HG02798 (cell line): ENCODE data around the gene TXNDC17.
A peak's percentile ranks its signal among the peaks of the same experiment; 100 is the strongest.
"Not testable (repeated sequence)": the region's sequence is repeated elsewhere in the genome, so short reads cannot be mapped to it uniquely, and the experiment has no call there.

Experiments used
- ATAC-seq: cut with Tn5 transposase; IDR thresholded peaks from one replicate; pipeline ENCODE4 v1.9.1; 2021; ENCODE audit warnings: mild to moderate bottlenecking; ENCODE audit not compliant: unreplicated experiment, poor library complexity

Gene TXNDC17

GRCh38 chr17:6640536-6641246 lies at the start of gene TXNDC17, which contains the start of gene KIAA0753:
Gene TXNDC17 (plus strand): TSS chr17:6641060. CDS start chr17:6641083, 23 bp downstream.
Gene KIAA0753 (minus strand): TSS chr17:6640711. CDS start chr17:6635103, 5,608 bp downstream.
- ATAC-seq: peak; percentile 91

GRCh38 chr17:6591599-6592158 lies 49.2 kb upstream of the TXNDC17 start:
- ATAC-seq: no peak

DNA sequence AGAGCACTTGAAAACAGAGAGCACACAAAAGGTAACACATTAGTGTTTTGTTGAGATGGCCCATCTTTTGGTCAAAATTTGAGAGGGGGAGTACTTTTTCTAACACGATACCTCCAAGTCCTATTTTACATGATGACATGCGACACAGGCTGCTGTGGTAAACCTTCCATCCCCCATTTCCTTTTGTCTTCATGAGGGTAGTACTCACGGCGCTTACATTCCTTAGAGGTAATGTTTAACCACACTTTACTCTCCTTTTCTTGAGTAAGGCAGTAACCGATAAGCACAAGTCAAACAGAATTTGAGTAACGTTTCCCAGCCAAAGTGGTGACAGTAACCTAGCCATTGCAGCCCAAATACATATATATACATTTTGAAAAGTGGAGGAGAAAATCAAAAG lies 48.7 kb upstream of the TXNDC17 start:
- ATAC-seq: no peak

- not testable (repeated sequence) for ATAC-seq
These were observed 47.5 kb upstream of the TXNDC17 start for GRCh38 chr17:6593371-6593770.

GRCh38 chr17:6596081-6596480 lies 44.8 kb upstream of the TXNDC17 start:
- no peak for ATAC-seq

GRCh38 chr17:6596511-6596910 lies 44.3 kb upstream of the TXNDC17 start:
- ATAC-seq: no peak

GRCh38 chr17:6596941-6597340 lies 43.9 kb upstream of the TXNDC17 start:
- ATAC-seq: no peak

GRCh38 chr17:6597727-6598126 lies 43.1 kb upstream of the TXNDC17 start:
- ATAC-seq: no peak

- ATAC-seq: no peak
These were observed 41.5 kb upstream of the TXNDC17 start for GRCh38 chr17:6599364-6599763.

GRCh38 chr17:6602141-6602540 lies 38.7 kb upstream of the TXNDC17 start:
- no peak for ATAC-seq

DNA sequence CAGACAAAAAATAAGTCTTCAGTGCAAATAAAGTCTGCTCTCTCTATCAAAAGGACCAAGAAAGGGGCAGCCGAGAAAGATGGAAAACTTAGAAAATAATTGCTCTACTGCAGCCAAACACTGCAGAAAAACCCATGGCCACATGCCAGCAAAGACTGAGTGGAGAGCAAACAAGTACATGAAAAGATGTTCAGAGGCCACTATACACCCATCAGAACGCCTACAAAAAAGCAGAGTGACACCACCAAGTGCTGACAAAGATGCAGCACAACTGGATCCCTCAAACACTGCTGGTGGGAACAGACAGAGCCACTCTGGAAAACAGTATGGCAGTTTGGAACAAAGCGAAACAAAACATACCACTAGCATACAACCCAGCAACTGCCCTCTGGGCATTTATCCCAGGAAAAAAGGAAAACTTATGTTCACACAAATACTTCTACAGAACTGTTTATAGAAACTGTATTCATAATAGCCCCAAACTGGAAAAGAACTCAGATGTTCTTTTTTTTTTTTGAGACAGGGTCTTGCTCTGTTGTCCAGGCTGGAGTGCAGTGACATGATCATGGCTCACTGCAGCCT lies 37.0 kb upstream of the TXNDC17 start:
- ATAC-seq: no peak

DNA sequence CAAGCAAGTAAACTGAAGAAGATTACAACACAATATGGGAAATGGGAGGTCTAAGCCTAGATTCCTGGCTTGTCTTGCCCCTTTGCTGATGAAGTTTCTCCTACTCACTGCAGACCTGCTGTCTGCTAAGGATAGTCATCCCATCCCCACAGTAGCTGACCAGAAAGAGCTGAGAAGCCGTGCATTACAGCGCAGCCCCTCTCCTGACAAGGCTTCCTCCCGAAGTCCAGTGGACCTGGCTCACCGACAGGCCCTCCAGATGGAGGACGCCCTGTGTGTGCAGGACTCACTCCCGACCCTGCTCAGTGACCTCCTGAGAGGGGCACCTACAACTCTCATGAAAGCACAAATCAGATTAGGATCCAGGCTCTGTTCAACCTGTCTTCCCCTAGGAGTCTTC lies 35.7 kb upstream of the TXNDC17 start:
- no peak for ATAC-seq

- ATAC-seq: no peak
These were observed 32.5 kb upstream of the TXNDC17 start for GRCh38 chr17:6608321-6608720.

DNA sequence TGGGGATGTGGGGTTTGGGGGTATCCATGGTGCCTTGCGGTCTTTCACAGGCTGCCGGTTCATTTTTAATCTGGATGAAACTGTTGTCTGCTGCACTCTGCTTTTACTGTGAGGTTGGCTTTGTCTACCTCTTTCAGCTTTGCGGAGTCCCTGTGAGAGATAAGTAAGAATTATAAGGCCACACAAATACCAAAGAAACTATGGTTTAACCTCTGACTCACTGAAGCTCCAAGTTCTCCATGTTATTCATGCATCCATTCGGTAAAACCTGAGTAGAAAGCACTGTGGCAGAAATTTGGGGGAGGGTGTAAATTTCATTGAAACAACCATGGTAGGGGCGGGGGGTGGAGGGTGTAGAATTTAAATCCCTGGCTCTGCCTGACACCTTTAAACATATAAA lies 30.8 kb upstream of the TXNDC17 start:
- no peak for ATAC-seq

DNA sequence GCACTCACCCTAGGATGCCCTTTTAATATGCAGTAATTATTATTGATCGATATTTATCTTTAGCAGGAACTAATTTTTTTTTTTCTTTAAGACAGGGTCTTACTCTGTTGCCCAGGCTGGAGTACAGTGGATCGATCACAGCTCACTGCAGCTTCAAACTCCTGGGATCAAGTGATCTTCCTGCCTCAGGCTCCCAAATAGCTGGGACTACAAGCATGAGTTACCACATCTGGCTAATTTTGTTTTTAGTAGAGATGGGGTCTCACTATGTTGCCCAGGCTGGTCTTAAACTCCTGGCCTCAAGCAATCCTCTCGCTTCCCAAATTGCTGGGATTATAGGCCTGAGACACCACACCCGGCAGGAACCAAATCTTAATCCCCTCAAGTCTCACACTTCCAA lies 29.6 kb upstream of the TXNDC17 start:
- no peak for ATAC-seq

GRCh38 chr17:6623941-6624340 lies 16.9 kb upstream of the TXNDC17 start:
- no peak for ATAC-seq

DNA sequence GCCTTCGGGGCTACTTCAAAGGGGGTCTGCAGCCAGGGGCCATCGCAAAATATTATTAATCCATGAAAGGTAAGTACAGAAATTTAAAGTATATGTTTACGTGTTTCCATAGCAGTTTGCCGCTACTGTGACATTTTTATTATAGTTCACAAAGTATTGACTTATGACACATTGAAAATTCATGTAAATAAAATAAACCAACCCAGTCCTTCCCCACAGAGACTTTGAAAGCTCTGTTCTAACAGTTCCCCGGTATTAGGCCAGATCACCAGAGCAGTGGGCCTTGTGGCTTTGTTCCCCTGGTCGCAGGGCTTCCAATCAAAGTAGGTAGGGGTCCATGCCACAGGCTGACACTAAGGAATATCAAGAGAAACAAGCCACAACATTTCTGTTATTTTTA lies 14.2 kb upstream of the TXNDC17 start:
- no peak for ATAC-seq

DNA sequence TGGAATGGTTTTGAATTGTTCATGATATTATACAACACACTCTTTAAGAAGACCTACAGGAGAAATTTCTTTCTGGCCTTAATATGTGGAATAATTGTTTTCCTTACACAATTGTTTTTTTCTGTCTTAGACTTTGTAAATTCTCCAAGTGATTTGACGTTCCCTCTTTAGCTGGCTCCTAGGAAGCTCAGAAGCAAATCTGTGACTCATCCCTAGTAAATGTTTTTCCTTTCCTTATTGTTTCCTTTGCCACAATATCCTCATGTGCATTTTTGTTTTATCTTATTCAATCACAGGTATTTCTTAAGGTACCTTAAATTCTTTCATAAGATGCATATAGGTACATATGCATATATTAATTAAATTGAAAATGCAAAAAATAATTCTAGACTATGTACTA lies 13.8 kb upstream of the TXNDC17 start:
- no peak for ATAC-seq

GRCh38 chr17:6630390-6630789 lies 10.5 kb upstream of the TXNDC17 start:
- no peak for ATAC-seq

DNA sequence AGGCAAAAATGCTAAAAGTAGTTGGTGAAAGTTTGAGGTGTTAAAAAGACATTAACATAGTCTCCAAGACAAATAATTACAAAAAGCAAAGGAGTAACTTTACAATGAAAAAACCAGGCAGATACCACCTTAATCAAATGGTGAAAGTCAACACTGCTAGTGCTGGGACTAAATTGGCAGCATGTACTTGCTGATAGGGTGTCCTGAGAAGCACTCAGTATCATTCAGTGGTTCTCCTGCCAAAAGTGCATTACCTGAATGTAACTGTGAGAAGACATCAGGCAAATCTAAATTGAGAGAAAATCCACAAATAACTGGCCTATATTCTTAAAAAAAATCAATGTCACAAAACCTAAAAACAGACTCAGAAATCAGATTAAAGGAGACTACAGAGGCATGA lies 8.3 kb upstream of the TXNDC17 start:
- no peak for ATAC-seq

DNA sequence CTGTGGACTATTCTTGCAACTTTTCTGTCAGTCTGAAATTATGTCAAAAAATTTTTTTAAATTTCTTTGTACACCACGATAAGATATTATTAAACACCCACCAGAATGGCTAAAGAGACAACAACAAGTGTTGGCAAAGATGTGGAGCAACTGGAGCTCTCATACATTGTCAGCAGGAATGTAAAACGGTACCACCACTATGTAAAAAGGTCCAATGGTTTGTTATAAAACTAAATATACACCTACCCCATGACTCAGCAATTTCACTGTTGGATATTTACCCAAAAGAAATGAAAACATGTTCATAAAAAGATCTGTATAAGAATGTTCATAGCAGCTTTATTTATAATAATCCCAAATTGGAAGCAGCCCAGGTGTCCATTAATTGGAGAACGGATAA lies 7.6 kb upstream of the TXNDC17 start:
- no peak for ATAC-seq

DNA sequence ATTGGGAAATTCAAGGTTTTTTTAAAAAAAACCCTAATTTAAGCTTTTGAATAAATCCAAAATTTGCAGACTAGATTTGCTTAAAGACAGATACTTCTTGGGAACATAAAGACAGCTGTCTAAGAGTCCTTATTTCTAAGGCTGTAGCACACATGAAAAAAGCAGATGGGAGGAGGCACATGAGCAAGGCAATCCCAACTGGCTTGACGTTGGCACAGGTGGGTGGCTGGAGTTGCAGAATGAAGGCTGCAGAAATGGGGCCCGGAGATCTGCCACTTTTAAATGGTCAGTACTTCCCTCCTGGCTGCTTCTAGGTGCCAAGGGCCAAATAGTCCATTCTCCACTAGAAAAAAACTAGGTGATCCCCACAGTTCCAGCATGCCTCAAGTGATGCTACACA lies 4.8 kb upstream of the TXNDC17 start:
- ATAC-seq: no peak
